ENCODE data around the gene PRR36. TPM values are rescaled to one million over a fixed set of nuclear protein-coding genes. Genes with fewer than 3 reads are reported as not detected.

Gene PRR36
- total RNA-seq, 1 donor from 2014 or later, result 0.96 TPM

DNA sequence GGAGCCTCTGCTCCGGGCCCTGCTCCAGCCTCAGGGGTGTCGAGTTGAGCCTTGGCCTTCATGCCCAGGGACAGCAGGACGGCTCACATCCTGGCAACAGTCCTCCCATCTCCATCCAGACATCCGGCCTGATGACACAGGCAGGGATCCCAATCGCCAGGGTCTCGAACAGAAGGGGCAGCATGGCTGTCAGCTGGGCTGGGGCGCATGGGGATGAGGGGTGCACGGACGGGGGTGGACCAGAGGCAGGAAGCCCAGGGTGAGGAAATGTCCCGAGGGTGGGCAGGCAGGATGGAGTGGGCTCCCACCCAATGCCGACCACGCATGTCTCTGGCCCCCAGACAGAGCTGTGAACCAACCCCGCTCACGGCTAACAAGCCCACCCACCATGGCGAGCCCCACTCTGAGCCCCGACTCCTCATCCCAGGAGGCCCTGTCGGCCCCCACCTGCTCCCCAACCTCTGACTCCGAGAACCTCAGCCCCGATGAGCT, 28.0 kb downstream of the PRR36 start:
- no peak for DNase-seq (ENCODE audit: low spot score)

DNA sequence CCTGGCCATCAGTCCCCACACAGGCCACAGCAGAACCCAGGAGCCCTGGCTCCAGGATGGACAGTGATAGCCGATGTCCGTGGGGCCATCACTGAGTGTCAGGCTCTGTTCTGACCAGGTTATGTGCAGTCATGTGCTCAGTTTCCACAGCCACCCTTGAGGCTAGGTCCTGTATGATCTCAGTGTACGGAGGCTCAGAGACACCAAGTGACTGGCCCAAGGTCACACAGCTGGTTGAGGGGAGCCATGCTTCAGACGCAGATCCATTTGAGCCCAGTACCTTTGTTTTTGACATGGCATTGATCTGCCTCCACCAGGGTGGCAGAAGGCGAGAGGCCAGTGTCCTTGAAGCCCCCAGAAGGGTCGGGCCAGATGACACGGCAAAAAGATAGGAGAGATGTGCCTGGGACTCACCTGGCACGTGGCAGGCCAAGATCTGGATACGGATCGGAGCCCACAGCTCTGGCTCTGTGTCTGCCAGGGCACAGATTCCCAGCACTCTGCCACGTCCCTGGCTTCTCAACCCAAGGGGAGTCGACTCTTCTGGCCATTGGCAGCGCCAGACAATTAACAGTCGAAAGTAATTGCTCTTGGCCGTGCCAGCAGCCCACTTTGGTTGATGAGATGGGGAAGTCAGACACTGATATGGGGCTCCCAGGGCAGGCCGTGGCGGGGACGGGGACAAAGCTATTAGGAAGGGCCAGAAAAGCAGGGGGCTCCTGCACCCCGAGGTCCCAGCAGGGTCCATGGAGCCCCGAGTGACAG, 28.6 kb downstream of the PRR36 start:
- DNase-seq (ENCODE audit: low spot score), result no peak

DNA sequence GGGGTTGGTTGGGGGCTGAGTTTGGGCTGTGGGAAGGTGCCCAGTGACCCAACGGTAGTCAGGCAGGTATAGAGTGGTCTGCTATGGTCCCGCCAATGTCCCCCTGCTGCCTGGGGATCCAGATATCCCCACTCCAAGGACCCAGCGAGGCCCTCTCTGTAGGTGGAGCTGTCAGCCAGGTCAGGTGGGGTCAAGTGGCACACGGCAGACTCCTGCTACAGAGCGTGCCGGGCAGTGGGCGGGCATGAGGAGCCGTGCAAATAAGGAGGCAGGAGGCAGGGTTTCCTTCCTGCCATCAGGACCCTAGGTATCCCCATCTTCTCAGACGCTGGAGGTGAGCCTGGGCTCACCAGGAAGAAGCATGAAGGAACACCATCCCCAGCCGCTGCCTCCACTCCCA, 29.2 kb downstream of the PRR36 start:
- DNase-seq (ENCODE audit: low spot score), result no peak

DNA sequence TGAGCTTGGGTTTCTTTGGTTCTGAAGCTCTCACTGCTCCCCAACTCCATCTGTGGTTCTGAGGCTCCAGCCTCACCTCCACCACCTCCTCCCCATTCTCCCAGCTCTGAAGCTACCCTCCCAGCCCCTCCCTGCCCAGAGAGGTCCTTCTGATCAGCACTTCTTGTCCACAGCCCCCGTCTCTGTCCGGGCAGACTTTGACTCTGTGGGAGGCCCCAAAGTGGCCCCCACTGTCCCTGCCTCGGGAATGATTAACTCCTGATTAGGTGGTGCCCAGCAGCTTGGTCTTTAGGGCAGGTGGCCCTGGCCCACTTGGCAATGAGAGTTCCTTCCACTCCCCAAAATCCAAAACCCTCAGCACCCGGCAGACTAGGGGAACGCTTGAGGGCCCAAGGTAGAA, 29.8 kb downstream of the PRR36 start:
- DNase-seq (ENCODE audit: low spot score), result no peak

DNA sequence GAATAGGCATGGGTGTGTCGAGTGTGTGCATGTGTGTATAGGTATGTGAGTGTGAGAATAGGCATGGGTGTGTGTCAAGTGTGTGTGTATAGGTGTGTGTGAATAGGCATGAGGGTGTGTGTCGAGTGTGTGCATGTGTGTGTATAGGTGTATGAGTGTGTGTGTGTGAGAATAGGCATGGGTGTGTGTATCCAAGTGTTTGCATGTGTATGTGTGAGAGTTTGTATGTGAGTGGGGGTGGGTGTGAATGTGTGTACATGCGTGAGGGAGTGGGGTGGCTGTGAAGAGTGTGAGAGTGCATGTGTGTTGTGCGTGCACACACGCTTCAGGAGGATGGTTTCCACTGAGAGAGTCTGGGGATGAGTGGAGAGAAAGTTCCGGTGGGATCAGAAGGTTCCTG, 30.7 kb downstream of the PRR36 start:
- DNase-seq (ENCODE audit: low spot score), result no peak

DNA sequence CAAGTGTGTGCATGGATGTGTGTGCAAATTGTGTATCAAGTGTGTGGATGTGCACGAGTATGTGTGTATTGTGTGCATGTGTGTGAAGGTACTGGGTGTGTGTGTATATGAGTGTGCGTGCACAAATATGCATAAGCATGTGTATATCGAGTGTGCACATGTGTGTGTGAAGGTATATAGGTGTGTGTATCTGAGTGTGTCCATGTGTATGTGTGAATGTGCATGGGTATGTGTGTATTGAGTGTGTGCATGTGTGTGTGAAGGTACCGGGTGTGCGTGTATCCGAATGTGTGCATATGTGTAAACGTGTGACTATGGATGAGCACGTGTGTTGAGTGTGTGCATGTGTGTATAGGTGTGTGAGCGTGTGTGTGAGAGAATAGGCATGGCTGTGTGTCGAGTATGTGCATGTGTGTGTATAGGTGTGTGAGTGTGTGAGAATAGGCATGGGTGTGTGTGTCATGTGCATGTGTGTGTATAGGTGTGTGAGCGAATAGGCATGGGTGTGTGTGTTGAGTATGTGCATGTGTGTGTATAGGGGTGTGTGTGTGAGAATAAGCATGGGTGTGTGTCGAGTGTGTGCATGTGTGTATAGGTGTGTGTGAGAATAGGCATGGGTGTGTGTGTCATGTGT, 31.4 kb downstream of the PRR36 start:
- no peak for DNase-seq (ENCODE audit: low spot score)

DNA sequence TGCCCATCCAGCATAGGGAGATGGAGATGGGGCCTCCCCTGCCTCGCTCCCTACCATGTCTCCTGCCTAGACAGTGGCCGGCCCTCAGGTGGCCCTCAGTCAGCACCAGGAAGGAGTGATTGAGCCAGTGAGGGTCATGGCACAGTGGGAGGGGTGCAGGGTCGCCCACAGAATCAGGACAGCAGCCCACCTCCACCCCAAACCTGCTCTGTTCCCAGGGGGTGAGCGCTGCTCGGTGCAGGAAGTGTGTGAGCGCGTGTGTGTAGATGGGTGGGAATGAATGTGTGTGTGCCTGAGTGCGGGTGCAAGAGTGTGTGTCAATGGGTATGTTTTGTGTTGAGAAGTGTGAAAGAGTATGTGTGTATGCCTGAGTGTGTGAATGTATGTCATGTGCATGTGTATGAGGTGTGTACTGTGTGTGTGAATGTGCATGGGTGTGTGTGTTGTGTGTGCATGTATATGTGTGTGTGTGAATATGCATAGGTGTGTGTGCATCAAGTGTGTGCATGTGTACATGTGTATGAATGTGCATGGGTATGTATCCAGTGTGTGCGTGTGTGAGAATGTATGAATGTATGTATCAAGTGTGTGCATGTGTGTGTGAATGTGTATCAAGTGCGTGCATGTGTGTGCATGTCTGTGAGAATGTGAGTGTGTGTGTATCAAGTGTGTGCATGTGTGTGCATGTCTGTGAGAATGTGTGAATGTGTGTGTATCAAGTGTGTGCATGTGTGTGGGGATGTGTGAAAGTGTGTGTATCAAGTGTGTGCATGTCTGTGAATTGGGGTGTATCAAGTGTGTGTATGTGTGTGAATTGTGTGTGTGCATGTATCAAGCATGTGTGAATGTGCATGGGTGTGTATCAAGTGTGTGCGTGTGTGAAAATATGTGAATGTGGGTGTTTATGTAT, 32.2 kb downstream of the PRR36 start:
- DNase-seq (ENCODE audit: low spot score), result no peak

DNA sequence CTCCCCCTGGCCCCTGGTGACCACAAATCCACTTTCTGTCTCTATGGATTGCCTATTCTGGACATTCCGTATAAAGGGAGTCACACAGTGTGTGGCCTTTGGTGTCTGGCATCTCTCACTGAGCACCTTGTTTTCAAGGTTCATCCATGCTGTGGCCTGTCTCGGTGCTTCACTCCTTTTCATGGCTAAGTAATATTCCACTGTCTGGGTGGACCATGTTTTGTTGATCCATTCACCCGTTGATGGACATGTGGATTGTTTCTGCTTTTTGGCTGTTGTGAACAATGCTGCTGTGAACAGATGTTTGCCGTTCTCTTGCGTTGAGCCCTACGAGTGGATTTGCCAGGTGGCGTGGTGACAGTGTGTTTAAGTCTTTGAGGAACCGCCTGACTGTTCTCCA, 33.6 kb downstream of the PRR36 start:
- no peak for DNase-seq (ENCODE audit: low spot score)

DNA sequence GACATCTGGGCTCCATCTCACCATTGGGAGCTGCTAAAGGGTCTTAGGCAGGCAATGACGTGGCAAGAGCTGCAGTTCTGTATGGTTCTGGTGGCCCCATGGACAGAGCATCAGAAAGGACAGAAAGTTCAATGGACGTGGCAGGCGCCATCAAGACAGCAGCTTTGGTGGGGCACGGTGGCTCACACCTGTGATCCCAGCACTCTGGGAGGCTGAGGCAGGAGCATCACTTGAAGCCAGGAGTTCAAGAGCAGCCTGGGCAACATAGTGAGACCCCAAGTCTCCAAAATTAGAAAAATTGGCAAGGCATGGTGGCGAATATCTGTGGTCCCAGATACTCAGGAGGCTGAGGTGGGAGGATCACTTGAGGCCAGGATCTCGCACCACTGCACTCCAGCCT, 34.7 kb downstream of the PRR36 start:
- DNase-seq (ENCODE audit: low spot score), result no peak

DNA sequence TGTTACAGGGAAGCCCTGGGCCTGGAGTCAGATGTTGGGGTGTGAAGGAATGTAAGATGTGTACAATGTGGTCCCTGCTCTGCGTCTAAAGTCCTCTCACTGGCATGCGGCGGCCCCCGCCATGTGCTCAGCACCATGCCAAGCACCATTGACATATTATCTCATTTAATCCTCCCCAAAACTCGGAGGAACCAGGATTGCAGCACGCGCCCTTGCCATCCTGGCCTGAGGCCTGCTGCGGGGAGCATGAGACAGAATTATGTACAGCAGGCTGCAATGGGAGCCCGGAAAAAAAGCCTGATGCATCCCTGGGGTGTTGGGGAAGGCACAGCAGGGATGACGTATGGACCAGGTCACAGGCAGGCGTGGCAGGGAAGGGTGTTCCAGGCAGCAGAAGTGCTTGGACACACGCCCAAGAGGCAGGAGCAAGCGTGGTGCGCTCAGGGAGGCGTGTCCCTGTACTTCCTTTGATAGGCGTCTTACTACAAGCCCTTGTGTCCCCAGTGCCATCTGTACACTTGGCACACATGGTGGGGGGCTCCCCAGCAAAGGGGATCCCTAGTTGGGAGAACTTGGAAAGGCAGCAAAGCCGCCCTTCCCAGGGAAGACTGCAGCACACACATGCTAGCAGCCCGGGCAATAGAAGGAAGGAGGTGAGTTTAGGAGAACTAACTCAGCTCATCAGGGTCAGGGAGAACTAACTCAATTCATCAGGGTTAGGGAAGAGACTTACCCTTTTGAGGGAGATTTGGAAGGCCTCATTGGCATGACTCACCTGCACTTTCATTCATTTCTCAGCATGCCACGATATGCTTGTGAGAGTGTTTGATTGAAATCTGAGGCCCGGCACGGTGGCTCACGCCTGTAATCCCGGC, 40.7 kb downstream of the PRR36 start:
- DNase-seq (ENCODE audit: low spot score), result peak; percentile 65

DNA sequence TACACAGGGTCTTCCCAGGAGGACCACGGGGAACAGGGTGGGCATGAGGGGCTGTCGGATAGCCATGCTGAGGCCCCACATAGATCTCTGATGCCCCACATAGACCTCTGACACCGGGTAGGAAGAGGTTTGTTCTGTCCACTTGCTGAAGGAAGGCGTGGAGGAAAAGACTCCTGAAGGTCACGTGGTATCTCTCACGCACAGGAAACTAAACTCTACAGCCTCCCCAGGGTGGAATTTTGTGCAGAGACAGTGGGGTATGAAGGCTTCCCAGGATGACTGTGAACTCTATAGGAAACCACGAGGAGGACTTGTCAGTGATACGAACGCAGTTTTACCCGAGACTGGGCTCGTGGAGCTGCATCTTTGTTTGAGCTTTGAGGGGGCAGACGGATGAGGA, 41.4 kb downstream of the PRR36 start:
- no peak for DNase-seq (ENCODE audit: low spot score)

DNA sequence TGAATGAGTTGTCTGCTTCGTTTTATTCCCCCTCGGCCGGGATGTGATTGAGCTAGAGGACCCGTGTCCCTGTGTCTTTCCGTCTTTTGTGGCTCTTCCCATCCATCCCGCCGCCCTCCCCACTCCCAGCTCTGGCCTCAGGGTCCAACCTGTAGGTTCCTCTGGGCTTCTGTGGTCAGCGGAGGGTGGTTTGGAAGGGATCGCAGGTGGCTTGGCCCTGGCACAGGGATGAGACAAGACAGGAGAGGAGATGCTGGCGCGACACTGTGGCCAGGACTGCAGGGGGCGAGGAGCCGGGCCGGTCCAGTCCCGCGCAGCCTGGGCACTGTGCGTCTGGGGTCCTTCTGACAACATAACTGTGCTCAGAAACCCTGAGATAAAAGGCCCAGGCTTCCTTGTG, 42.2 kb downstream of the PRR36 start:
- no peak for DNase-seq (ENCODE audit: low spot score)

DNA sequence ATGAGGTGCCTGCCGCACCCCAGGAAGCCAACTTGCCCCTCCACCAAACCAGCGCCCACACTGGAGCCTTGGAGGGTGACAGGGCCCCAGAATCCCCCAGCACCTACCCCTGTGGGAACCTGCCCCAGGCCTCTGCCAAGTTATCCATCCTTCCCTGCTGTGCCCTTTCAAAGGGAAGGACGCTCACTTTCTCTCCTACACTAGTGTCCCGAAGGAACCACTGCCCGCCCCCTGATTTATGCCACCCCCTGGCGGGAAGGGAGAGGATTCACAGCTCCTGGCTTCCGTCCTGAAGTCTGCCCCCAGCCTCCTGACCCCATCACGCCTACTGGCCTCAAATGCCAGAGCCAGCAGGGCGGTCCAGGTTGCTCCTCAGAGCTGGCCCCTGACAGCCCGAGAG, 42.7 kb downstream of the PRR36 start:
- no peak for DNase-seq (ENCODE audit: low spot score)

DNA sequence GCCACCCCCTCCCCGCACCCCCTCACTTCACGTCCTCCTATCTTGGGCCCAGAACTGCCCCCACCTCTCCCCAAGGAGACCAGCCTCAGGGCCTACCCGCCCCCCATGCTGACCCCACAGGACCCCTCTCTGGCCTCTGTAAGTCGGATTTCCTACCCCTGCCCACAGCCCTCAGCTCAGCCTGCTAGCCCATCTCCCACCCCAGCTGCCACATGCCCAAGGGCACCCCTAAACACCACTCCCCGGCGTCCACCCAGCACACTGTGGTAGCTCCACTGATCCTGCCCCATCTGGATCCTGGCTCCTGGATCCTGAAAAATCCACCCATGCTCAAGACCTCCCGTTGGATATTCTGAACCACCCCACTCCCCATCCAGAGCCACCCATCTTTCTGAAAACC, 43.4 kb downstream of the PRR36 start:
- no peak for DNase-seq (ENCODE audit: low spot score)

DNA sequence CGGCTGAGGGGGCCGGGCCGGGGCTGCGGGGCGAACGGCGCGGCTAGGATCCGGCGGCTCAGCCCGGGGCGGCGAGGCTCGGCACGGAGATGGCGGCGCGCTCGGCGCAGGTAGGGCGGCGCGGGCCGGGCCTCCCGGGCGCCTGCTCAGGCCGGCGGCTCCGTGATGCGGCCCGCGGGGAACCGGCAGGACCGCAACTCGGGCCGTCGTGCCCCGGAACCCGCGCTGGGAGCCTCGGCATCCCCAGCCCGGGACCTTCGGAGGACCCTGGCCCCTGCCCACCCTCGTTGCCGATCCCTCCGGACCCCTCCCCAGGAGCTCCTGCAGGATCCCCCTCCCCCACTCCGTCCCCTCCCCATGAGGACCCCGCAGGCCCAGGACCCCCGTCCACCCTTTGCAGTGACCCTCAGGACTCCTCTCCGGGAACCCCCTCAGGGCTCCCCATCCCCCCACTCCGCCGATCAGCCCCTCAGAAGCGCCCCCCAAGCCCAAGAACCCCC, 43.9 kb downstream of the PRR36 start:
- DNase-seq (ENCODE audit: low spot score), result no peak

DNA sequence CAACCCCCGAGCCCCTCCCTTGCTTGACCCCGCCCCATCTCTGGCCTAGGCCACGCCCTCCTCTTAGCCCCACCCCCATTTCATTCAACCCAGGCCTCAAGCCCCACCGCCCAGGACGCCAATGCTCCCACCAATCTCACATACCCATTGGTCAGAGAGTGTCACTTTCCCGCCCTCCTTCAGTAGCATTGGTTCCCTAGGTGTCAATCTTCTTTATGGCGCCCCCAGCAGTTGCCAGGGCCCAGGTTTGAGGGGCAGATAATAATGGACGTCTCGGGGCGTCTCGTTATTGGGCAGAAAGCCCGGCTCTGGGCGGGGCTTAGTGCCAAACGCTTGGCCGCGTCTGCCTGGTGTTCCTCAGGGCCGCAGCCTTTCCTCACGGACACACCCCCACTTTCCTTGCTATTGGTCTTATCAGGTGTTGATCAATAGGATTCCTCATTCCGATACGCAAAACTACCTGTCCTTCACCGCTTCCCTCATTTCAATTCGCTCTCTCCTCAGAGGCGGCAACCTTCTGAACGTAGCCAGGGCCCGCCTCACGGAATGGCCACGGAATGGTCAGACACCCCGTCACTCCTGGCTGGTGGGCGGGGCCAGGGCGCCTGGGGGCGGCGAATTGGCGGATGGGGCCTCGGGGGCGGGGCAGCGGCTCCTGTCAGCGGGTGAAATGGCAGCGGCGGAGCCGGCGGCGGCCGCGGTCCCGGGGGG, 44.5 kb downstream of the PRR36 start, which contains the start of gene EVI5L:
Gene EVI5L (plus strand): TSS at position 658 of the 711 bp plus-strand sequence. CDS start 16,325 bp downstream, outside the sequence.
- peak; percentile 100 for DNase-seq (ENCODE audit: low spot score)

DNA sequence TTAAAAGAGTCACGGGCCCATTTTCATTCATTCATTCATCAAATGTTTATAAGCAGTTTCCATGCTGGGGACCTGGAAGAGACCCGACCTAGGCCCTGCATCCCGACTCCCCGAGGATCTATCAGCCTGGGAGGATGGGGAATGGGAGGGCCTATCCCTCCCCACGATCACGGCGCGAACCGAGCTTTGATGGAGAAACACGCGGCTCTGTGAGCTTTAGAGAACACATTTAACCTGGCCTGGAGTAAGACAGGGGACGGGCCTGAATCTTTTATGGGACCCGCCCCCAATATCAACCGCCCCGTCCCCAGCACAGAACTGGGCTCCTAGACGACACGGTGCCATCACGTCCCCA, 45.0 kb downstream of the PRR36 start:
- no peak for DNase-seq (ENCODE audit: low spot score)

DNA sequence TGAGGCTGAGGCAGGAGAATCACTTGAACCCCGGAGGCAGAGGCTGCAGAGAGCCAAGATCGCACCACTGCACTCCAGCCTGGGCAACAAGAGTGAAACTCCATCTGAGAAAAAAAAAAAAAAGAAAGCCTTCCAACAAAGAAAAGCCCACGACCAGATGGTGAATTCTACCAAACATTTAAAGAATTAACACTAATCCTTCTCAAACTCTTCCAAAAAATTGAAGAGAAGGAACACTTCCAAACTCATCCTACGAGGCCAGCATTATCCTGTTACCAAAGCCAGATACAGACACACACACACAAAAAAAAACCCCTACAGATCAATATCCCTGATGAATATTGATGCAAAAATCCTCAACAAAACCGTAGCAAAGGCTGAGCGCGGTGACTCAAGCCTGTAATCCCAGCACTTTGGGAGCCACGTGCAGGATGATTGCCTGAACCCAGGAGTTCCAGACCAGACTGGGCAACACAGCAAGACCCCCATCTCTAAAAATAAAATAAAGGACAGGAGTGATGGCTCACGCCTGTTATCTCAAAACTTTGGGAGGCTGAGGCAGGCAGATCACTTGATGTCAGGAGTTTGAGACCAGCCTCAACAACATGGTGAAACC, 50.4 kb downstream of the PRR36 start:
- DNase-seq (ENCODE audit: low spot score), result no peak

DNA sequence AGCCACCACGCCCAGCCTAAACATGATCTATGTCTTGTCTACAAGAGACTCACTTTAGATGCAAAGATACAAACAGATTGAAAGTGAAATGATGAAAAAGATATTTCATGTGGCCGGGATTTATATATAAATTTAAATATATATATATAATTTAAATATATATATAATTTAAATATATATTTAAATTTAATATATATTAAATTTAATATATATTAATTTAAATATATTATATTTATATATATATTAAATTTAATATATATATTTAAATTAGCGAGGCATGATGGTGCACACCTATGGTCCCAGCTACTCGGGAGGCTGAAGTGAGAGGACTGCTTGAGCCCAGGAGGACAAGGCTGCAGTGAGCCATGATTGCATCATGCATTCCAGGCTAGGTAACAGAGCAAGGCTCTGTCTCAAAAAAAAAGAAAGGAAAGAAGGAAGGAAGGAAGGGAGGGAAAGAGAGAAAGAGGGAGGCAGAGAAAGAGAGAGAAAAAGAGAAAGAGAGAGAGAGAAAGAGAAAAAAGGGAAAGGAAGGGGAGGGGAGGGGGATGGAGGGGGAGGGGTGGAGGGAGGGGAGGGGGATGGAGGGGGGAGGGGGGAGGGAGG, 51.2 kb downstream of the PRR36 start:
- no peak for DNase-seq (ENCODE audit: low spot score)

DNA sequence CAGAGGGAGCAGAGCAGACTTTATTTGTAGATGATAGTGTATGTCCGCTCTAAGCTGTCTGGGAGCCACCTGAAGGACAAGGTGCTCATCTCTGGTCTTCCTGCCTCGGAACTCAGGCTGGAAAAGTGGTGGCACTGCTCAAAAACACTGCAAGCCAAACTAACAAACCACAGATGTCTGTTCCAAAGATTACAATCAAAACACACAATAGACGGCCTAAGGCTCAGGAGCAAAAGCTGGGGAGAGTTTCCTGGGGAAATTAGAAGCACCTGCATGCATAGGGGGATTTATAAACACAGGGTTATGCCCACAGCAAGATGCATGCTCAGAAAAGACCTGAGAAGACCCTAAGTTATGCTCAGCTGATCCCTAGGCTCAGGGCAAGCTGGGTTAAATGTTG, 53.6 kb downstream of the PRR36 start:
- no peak for DNase-seq (ENCODE audit: low spot score)

Data from umbilical cord (tissue), 2 donors.